CD14-positive monocyte (primary cell): ENCODE measurements around the gene LRRN2. TPM values are rescaled to one million over a fixed set of nuclear protein-coding genes. Genes with fewer than 3 reads are reported as not detected.

ENCODE experiments used
- DNase-seq, 3 donors: peaks; one replicate each; pipeline ENCODE4 v3.0.0-alpha.2; 2011 to 2022
- H2AFZ ChIP-seq: 2 replicates; pipeline ENCODE4 v1.6.0; 2012; ENCODE audit warnings: mild to moderate bottlenecking, low read depth, low read length, inconsistent platforms; ENCODE audit not compliant: insufficient read depth, poor library complexity, severe bottlenecking
- H3K27ac ChIP-seq, 2 donors: 1 replicate in 1 of 2; 2 replicates in 1 of 2; pipeline ENCODE4 v1.5.1; 2012 to 2013; ENCODE audit warnings: low read length in 2 of 2, control low read depth in 1 of 2, inconsistent platforms in 1 of 2, low read depth in 1 of 2, mild to moderate bottlenecking in 1 of 2
- H3K27me3 ChIP-seq, 2 donors: one replicate each; pipeline versions ENCODE4 v1.6.0 to v1.6.1; 2011 to 2013; ENCODE audit warnings: low read length in 2 of 2; ENCODE audit not compliant: control insufficient read depth in 2 of 2, insufficient read depth in 2 of 2
- H3K36me3 ChIP-seq, 2 donors: replicated peaks in 1 of 2; 1 replicate in 1 of 2; 2 replicates in 1 of 2; pipeline versions ENCODE4 v1.5.1 to v1.6.1; 2012 to 2013; ENCODE audit warnings: low read length in 2 of 2, control low read depth in 1 of 2, inconsistent platforms in 1 of 2, mild to moderate bottlenecking in 1 of 2; ENCODE audit not compliant: insufficient read depth in 2 of 2, control insufficient read depth in 1 of 2
- H3K4me1 ChIP-seq, 2 donors: 1 replicate in 1 of 2; 2 replicates in 1 of 2; pipeline versions ENCODE4 v1.5.1 to v1.6.1; 2012 to 2013; ENCODE audit warnings: low read length in 2 of 2, control low read depth in 1 of 2, inconsistent platforms in 1 of 2, mild to moderate bottlenecking in 1 of 2, moderate library complexity in 1 of 2; ENCODE audit not compliant: insufficient read depth in 2 of 2, control insufficient read depth in 1 of 2
- H3K4me2 ChIP-seq: replicated peaks from 2 replicates; pipeline ENCODE3; 2012; ENCODE audit warnings: low read length, moderate library complexity, mild to moderate bottlenecking; ENCODE audit not compliant: poor library complexity, severe bottlenecking; ENCODE audit errors: extremely low read depth
- H3K4me3 ChIP-seq, 3 experiments: fragments of 200-600 bp in 1 of 3; sonication (generic) in 1 of 3; replicated peaks in 1 of 3; 1 replicate in 2 of 3; 2 replicates in 1 of 3; pipeline ENCODE4 v1.5.1; 2011 to 2013; ENCODE audit warnings: low read length in 3 of 3, mild to moderate bottlenecking in 3 of 3, control low read depth in 2 of 3, low read depth in 2 of 3, inconsistent platforms in 1 of 3, moderate library complexity in 1 of 3
- H3K79me2 ChIP-seq: 2 replicates; pipeline ENCODE4 v1.6.0; 2012; ENCODE audit warnings: mild to moderate bottlenecking, control low read depth, inconsistent platforms, low read length, moderate library complexity; ENCODE audit not compliant: insufficient read depth
- H3K9ac ChIP-seq: 2 replicates; pipeline ENCODE4 v1.6.0; 2017; ENCODE audit warnings: low read length, mild to moderate bottlenecking; ENCODE audit not compliant: insufficient read depth, poor library complexity, severe bottlenecking
- H3K9me3 ChIP-seq, 2 donors: replicated peaks in 1 of 2; 1 replicate in 1 of 2; 2 replicates in 1 of 2; pipeline versions ENCODE4 v1.5.1 to v1.6.1; 2012 to 2013; ENCODE audit warnings: low read length in 2 of 2, control low read depth in 1 of 2; ENCODE audit not compliant: control insufficient read depth in 1 of 2, insufficient read depth in 1 of 2
- H4K20me1 ChIP-seq: 2 replicates; pipeline ENCODE4 v1.6.0; 2012; ENCODE audit warnings: mild to moderate bottlenecking, low read length, control low read depth, moderate library complexity; ENCODE audit not compliant: insufficient read depth
- H3K27ac Mint-ChIP-seq, 7 donors: one replicate each; pipeline ENCODE4 v1.8.0; 2020; ENCODE audit warnings: mild to moderate bottlenecking in 7 of 7, mixed read lengths in 7 of 7, moderate library complexity in 6 of 7, inconsistent platforms in 2 of 7
- H3K27me3 Mint-ChIP-seq, 3 donors: one replicate each; pipeline ENCODE4 v1.8.0; 2021 to 2022; ENCODE audit warnings: low read depth in 3 of 3, mild to moderate bottlenecking in 3 of 3, mixed read lengths in 3 of 3, moderate library complexity in 3 of 3, inconsistent platforms in 1 of 3
- H3K36me3 Mint-ChIP-seq, 2 donors: one replicate each; pipeline ENCODE4 v1.8.0; 2020; ENCODE audit warnings: mixed read lengths in 2 of 2, inconsistent platforms in 1 of 2, mild to moderate bottlenecking in 1 of 2
- H3K4me1 Mint-ChIP-seq: one replicate; pipeline ENCODE4 v1.8.0; 2020; ENCODE audit warnings: mild to moderate bottlenecking, mixed read lengths
- H3K4me3 Mint-ChIP-seq, 2 donors: one replicate each; pipeline ENCODE4 v1.8.0; 2020; ENCODE audit warnings: mild to moderate bottlenecking in 2 of 2, mixed read lengths in 2 of 2, moderate library complexity in 1 of 2
- H3K9me3 Mint-ChIP-seq, 7 donors: one replicate each; pipeline ENCODE4 v1.8.0; 2020 to 2022; ENCODE audit warnings: mixed read lengths in 7 of 7, mild to moderate bottlenecking in 6 of 7, moderate library complexity in 6 of 7, inconsistent platforms in 2 of 7
- WGBS: methylation state at CpG from one replicate; pipeline ENCODE4 v1.1.5; 2013; ENCODE audit warnings: missing lambda C conversion rate; ENCODE audit not compliant: insufficient coverage; 5-methylcytosine and 5-hydroxymethylcytosine counted together
- intact Hi-C, 2 donors: fragments of 100-400 bp; cut with micrococcal nuclease; formaldehyde crosslinking; loops; one replicate each; pipeline versions ENCODE4 v1.15.0 to v1.15.1; 2023
- polyA plus RNA-seq, 3 donors: library from polyadenylated mRNA; depleted of rRNA in 1 of 3; unstranded in 2 of 3; stranded (reverse) in 1 of 3; fragments of 300-500 nt in 2 of 3; fragments of >200 nt in 1 of 3; fragmentation: Illumina TruSeq in 2 of 3; gene quantifications; 1 replicate in 2 of 3; 2 replicates in 1 of 3; pipeline ENCODE4 v1.2.3, GENCODE V29; 2012 to 2021
- TF ChIP-seq, protein P1 (sequence below): fragments of 200-600 bp; IDR thresholded peaks from one replicate; pipeline ENCODE4 v1.8.0; 2022; ENCODE audit warnings: antibody characterized with exemption, mild to moderate bottlenecking

Gene LRRN2
- polyA plus RNA-seq, 3 donors, result not detected

- Mint-ChIP-seq H3K27me3 (peaks cover 3 to 6% (median 6%) of the 10 kb centered on the region in 3 donors), H3K4me3 (no peak overlapping the region), H3K9me3 (no peaks in the 10 kb centered on the region), H3K4me1 (no peaks in the 10 kb centered on the region), H3K27ac (no peak overlapping the region), H3K36me3 (no peaks in the 10 kb centered on the region)
- Histone ChIP-seq H3K9ac (no peak overlapping the region), H3K27me3 (no peaks in the 10 kb centered on the region), H3K36me3 (no peaks in the 10 kb centered on the region), H3K4me3 (no peak overlapping the region), H3K4me1 (no peaks in the 10 kb centered on the region), H3K9me3 (no peaks in the 10 kb centered on the region), H3K4me2 (no peak overlapping the region), H3K27ac (no peak overlapping the region), H4K20me1 (no peaks in the 10 kb centered on the region), H3K79me2 (no peaks in the 10 kb centered on the region), H2AFZ (no peak overlapping the region)
- TF ChIP-seq, protein P1, sequence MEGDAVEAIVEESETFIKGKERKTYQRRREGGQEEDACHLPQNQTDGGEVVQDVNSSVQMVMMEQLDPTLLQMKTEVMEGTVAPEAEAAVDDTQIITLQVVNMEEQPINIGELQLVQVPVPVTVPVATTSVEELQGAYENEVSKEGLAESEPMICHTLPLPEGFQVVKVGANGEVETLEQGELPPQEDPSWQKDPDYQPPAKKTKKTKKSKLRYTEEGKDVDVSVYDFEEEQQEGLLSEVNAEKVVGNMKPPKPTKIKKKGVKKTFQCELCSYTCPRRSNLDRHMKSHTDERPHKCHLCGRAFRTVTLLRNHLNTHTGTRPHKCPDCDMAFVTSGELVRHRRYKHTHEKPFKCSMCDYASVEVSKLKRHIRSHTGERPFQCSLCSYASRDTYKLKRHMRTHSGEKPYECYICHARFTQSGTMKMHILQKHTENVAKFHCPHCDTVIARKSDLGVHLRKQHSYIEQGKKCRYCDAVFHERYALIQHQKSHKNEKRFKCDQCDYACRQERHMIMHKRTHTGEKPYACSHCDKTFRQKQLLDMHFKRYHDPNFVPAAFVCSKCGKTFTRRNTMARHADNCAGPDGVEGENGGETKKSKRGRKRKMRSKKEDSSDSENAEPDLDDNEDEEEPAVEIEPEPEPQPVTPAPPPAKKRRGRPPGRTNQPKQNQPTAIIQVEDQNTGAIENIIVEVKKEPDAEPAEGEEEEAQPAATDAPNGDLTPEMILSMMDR, result no peak
- no peak for DNase-seq
- 25% methylated on average over 1 of the region's 8 CpGs for WGBS
- intact Hi-C loops, result no loop called here
Measured at GRCh38 chr1:204673909-204674649, 11.5 kb downstream of the LRRN2 start.

DNA sequence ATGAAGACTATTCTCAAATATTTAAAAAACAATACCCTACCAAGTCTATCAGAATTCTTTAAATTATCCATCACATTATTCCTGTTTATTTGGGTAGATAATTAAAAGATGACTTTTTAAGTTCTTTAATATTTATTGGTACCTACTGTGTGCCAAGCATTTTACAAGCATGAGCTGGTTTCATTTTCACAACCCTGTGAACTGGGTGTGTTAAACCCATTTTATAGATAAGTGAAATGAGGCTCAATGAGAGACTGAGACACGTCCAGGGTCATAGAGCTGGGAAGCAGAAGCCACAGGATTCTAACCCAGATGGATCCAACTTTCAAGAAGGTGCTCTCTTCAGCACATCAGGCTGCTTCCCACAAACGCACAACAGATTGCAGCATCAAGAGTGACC, 12.3 kb downstream of the LRRN2 start:
- H3K4me3 Mint-ChIP-seq, result no peak overlapping the region
- Histone ChIP-seq H2AFZ (no peak overlapping the region), H3K27me3 (no peaks in the 10 kb centered on the region), H3K36me3 (no peaks in the 10 kb centered on the region), H3K27ac (no peak overlapping the region), H3K4me2 (no peak overlapping the region), H3K79me2 (no peaks in the 10 kb centered on the region), H3K9ac (no peak overlapping the region), H3K9me3 (no peaks in the 10 kb centered on the region), H4K20me1 (no peaks in the 10 kb centered on the region), H3K4me3 (no peak overlapping the region), H3K4me1 (no peaks in the 10 kb centered on the region)
- H3K9me3 Mint-ChIP-seq, result no peaks in the 10 kb centered on the region
- TF ChIP-seq, protein P1, result no peak
- H3K27me3 Mint-ChIP-seq, result peaks cover 0 to under 1% (median 0%) of the 10 kb centered on the region in 3 donors
- no peaks in the 10 kb centered on the region for H3K4me1 Mint-ChIP-seq
- intact Hi-C loops, result no loop called here
- no peak for DNase-seq
- H3K27ac Mint-ChIP-seq, result no peak overlapping the region
- H3K36me3 Mint-ChIP-seq, result no peaks in the 10 kb centered on the region
- WGBS, result 87% methylated on average over 2 of the region's 2 CpGs
